ENCODE data around the gene SHISAL2A. TPM values are rescaled to one million over a fixed set of nuclear protein-coding genes. Genes with fewer than 3 reads are reported as not detected.

Gene SHISAL2A
- total RNA-seq, 1 donor = not detected

- H3K9me3 ChIP-seq (ENCODE audit: low read depth, low read length) = no peaks in the 10 kb centered on the region
- no peak overlapping the region for H3K4me3 ChIP-seq (ENCODE audit: insufficient read depth, low read length)
- H2AFZ ChIP-seq (ENCODE audit: low read length) = no peak overlapping the region
- no peaks in the 10 kb centered on the region for H3K79me2 ChIP-seq (ENCODE audit: insufficient read depth, low read length)
- no peaks in the 10 kb centered on the region for H4K20me1 ChIP-seq (ENCODE audit: insufficient read depth, low read length)
- no peak overlapping the region for H3K27ac ChIP-seq (ENCODE audit: low read depth, low read length)
- no peak for TF ChIP-seq CTCF (IDR thresholded peaks at IDR 0.05; ENCODE audit: extremely low read depth, low read depth, low read length)
- no peak for DNase-seq (ENCODE audit: insufficient read length, low spot score, missing footprints)
- no peaks in the 10 kb centered on the region for H3K27me3 ChIP-seq (ENCODE audit: insufficient read depth, low read length)
- no peak overlapping the region for H3K4me2 ChIP-seq (ENCODE audit: insufficient read depth, low read length)
- peaks cover 9% of the 10 kb centered on the region for H3K4me1 ChIP-seq (ENCODE audit: insufficient read depth, low read length)
- H3K36me3 ChIP-seq (ENCODE audit: insufficient read depth, low read length) = no peaks in the 10 kb centered on the region
These were observed 41.8 kb downstream of the SHISAL2A start for GRCh38 chr1:52674497-52675384.

- H3K27me3 ChIP-seq (ENCODE audit: insufficient read depth, low read length) = no peaks in the 10 kb centered on the region
- H3K4me3 ChIP-seq (ENCODE audit: insufficient read depth, low read length) = no peak overlapping the region
- no peak for TF ChIP-seq CTCF (IDR thresholded peaks at IDR 0.05; ENCODE audit: extremely low read depth, low read depth, low read length)
- no peaks in the 10 kb centered on the region for H4K20me1 ChIP-seq (ENCODE audit: insufficient read depth, low read length)
- no peak overlapping the region for H3K27ac ChIP-seq (ENCODE audit: low read depth, low read length)
- H3K79me2 ChIP-seq (ENCODE audit: insufficient read depth, low read length) = no peaks in the 10 kb centered on the region
- no peaks in the 10 kb centered on the region for H3K4me1 ChIP-seq (ENCODE audit: insufficient read depth, low read length)
- no peak overlapping the region for H3K4me2 ChIP-seq (ENCODE audit: insufficient read depth, low read length)
- peak; percentile 5 for DNase-seq (ENCODE audit: insufficient read length, low spot score, missing footprints)
- no peak overlapping the region for H2AFZ ChIP-seq (ENCODE audit: low read length)
- H3K9me3 ChIP-seq (ENCODE audit: low read depth, low read length) = no peaks in the 10 kb centered on the region
- no peaks in the 10 kb centered on the region for H3K36me3 ChIP-seq (ENCODE audit: insufficient read depth, low read length)
These were observed 43.4 kb downstream of the SHISAL2A start for GRCh38 chr1:52676249-52676903.

GRCh38 chr1:52677076-52677806, 44.3 kb downstream of the SHISAL2A start:
- Histone ChIP-seq H3K27me3 (ENCODE audit: insufficient read depth, low read length) (no peaks in the 10 kb centered on the region), H3K4me1 (ENCODE audit: insufficient read depth, low read length) (no peaks in the 10 kb centered on the region), H3K4me2 (ENCODE audit: insufficient read depth, low read length) (no peak overlapping the region), H3K36me3 (ENCODE audit: insufficient read depth, low read length) (no peaks in the 10 kb centered on the region), H3K9me3 (ENCODE audit: low read depth, low read length) (no peaks in the 10 kb centered on the region), H4K20me1 (ENCODE audit: insufficient read depth, low read length) (no peaks in the 10 kb centered on the region), H3K27ac (ENCODE audit: low read depth, low read length) (no peak overlapping the region), H3K79me2 (ENCODE audit: insufficient read depth, low read length) (no peaks in the 10 kb centered on the region), H3K4me3 (ENCODE audit: insufficient read depth, low read length) (no peak overlapping the region), H2AFZ (ENCODE audit: low read length) (no peak overlapping the region)
- peak; percentile 13 for DNase-seq (ENCODE audit: insufficient read length, low spot score, missing footprints)
- no peak for TF ChIP-seq CTCF (IDR thresholded peaks at IDR 0.05; ENCODE audit: extremely low read depth, low read depth, low read length)
